PC-3 (cell line): ENCODE results near the gene PHACTR2. TPM values are rescaled to one million over a fixed set of nuclear protein-coding genes. Genes with fewer than 3 reads are reported as not detected.

ENCODE experiments used
- ATAC-seq: fragments of 200-7000 bp; cut with Tn5 transposase; 2 replicates; pipeline ENCODE4 v1.9.1; 2020; ENCODE audit warnings: mild to moderate bottlenecking, moderate library complexity
- BruUV-seq: library from RNA; stranded (reverse); fragments of 400-500 nt; replicated peaks from 2 replicates; lab custom pipeline; 2021; lab: Mats Ljungman, UMichigan
- CTCF ChIA-PET: fragments of 300-600 bp; sonication (Branson Sonifier 250); formaldehyde crosslinking; loops from one replicate; lab custom pipeline; 2022; ENCODE audit warnings: antibody characterized with exemption; lab: Charles Lee
- POLR2A ChIA-PET: fragments of 300-600 bp; sonication (Branson Sonifier 250); formaldehyde crosslinking; loops from one replicate; lab custom pipeline; 2022; ENCODE audit warnings: antibody characterized with exemption; ENCODE audit not compliant: unreplicated experiment; lab: Charles Lee
- DNase-seq: peaks from one replicate; pipeline ENCODE4 v3.0.0-alpha.2; 2015
- H2AFZ ChIP-seq: fragments of 300-600 bp; sonication (generic); 2 replicates; pipeline ENCODE4 v1.6.0; 2016; ENCODE audit warnings: antibody characterized with exemption, low read length
- H3F3A ChIP-seq: fragments of 300-600 bp; sonication (generic); one replicate; pipeline ENCODE4 v1.6.0; 2017; ENCODE audit warnings: antibody characterized with exemption, low read length, control low read depth, mild to moderate bottlenecking; ENCODE audit not compliant: unreplicated experiment
- H3K27ac ChIP-seq: fragments of 300-600 bp; sonication (generic); 2 replicates; pipeline ENCODE4 v1.5.1; 2016; ENCODE audit warnings: mild to moderate bottlenecking, low read length
- H3K27me3 ChIP-seq: fragments of 300-600 bp; sonication (generic); 2 replicates; pipeline ENCODE4 v1.6.1; 2016; ENCODE audit warnings: low read length, mixed read lengths
- H3K36me3 ChIP-seq: fragments of 300-600 bp; sonication (generic); 2 replicates; pipeline ENCODE4 v1.6.1; 2016; ENCODE audit warnings: low read depth, mixed run types, low read length, mixed read lengths
- H3K4me1 ChIP-seq: fragments of 300-600 bp; sonication (generic); 2 replicates; pipeline ENCODE4 v1.5.1; 2016; ENCODE audit warnings: low read length; ENCODE audit not compliant: insufficient read depth
- H3K4me2 ChIP-seq: fragments of 300-600 bp; sonication (generic); 2 replicates; pipeline ENCODE4 v1.6.0; 2016; ENCODE audit warnings: low read length
- H3K4me3 ChIP-seq: fragments of 300-600 bp; sonication (generic); 2 replicates; pipeline ENCODE4 v1.5.1; 2016; ENCODE audit warnings: mild to moderate bottlenecking, low read length, mixed read lengths
- H3K79me2 ChIP-seq: fragments of 300-600 bp; sonication (generic); 2 replicates; pipeline ENCODE4 v1.6.1; 2017; ENCODE audit warnings: low read length, mixed read lengths
- H3K9ac ChIP-seq: fragments of 300-600 bp; sonication (generic); 2 replicates; pipeline ENCODE4 v1.6.0; 2016; ENCODE audit warnings: mild to moderate bottlenecking, low read length
- H3K9me2 ChIP-seq: fragments of 300-600 bp; sonication (generic); replicated peaks from 2 replicates; pipeline ENCODE4 v1.6.1; 2016; ENCODE audit warnings: mixed run types, low read length, mixed read lengths
- H3K9me3 ChIP-seq: fragments of 300-600 bp; sonication (generic); 2 replicates; pipeline ENCODE4 v1.6.1; 2016; ENCODE audit warnings: low read length, mixed read lengths
- H4K20me1 ChIP-seq: fragments of 300-600 bp; sonication (generic); 2 replicates; pipeline ENCODE4 v1.6.1; 2016; ENCODE audit warnings: low read length, mixed read lengths
- EZH2 ChIP-seq: fragments of 300-600 bp; sonication (generic); IDR thresholded peaks from one replicate; pipeline ENCODE4 v1.6.1; 2017; ENCODE audit warnings: antibody characterized with exemption, mild to moderate bottlenecking, low read length; ENCODE audit not compliant: unreplicated experiment
- EZH2phosphoT487 ChIP-seq: fragments of 300-600 bp; sonication (generic); IDR thresholded peaks from 2 replicates; pipeline ENCODE4 v1.6.1; 2018; ENCODE audit warnings: mild to moderate bottlenecking, antibody characterized with exemption, low read length, borderline replicate concordance
- intact Hi-C: fragments of 100-400 bp; cut with micrococcal nuclease; formaldehyde crosslinking; loops from 2 replicates; pipeline ENCODE4 v1.9.0; 2023
- total RNA-seq: library from RNA; depleted of rRNA; stranded (reverse); fragments of >200 nt; gene quantifications from 2 replicates; pipeline ENCODE4 v1.2.3, GENCODE V29; 2014
- TF ChIP-seq, protein P1 (sequence below): fragments of 300-600 bp; sonication (generic); conservative IDR thresholded peaks from 2 replicates; pipeline ENCODE4 v1.5.1; 2017; ENCODE audit warnings: antibody characterized with exemption, low read depth, mild to moderate bottlenecking, low read length

PHACTR2 gene
- total RNA-seq, 1 experiment from 2014 or later = 19.4 TPM

DNA sequence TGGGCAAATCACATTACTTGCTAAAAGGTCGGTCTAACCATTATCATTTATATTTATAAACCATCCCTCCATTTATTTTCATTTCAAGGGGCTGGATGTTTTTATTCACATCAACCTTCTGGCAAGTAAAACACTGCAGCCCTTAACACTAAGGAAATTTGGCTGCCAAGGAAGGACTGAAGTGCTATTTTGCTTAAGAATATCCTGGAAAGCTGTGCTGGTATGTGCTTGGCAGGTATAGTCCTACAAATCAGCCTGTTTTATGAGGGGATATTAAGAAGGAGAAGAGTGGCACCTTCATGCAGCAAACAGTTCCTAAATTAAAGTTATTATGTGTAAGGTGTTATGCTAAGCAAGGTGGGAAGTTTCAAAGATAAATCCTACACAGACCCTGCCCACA, 9.8 kb downstream of the PHACTR2 start:
- H3K4me3 ChIP-seq = no peak overlapping the region
- H3F3A ChIP-seq = no peaks in the 10 kb centered on the region
- H3K9ac ChIP-seq = no peak overlapping the region
- TF ChIP-seq EZH2 (no peak), EZH2phosphoT487 (no peak)
- TF ChIP-seq, protein P1, sequence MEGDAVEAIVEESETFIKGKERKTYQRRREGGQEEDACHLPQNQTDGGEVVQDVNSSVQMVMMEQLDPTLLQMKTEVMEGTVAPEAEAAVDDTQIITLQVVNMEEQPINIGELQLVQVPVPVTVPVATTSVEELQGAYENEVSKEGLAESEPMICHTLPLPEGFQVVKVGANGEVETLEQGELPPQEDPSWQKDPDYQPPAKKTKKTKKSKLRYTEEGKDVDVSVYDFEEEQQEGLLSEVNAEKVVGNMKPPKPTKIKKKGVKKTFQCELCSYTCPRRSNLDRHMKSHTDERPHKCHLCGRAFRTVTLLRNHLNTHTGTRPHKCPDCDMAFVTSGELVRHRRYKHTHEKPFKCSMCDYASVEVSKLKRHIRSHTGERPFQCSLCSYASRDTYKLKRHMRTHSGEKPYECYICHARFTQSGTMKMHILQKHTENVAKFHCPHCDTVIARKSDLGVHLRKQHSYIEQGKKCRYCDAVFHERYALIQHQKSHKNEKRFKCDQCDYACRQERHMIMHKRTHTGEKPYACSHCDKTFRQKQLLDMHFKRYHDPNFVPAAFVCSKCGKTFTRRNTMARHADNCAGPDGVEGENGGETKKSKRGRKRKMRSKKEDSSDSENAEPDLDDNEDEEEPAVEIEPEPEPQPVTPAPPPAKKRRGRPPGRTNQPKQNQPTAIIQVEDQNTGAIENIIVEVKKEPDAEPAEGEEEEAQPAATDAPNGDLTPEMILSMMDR = no peak
- no peak overlapping the region for H3K4me2 ChIP-seq
- no peaks in the 10 kb centered on the region for H3K27me3 ChIP-seq
- peaks cover 11% of the 10 kb centered on the region for H3K4me1 ChIP-seq
- no peaks in the 10 kb centered on the region for H3K36me3 ChIP-seq
- H3K27ac ChIP-seq = no peak overlapping the region
- H3K9me2 ChIP-seq = no peaks in the 10 kb centered on the region
- DNase-seq (no peak), ATAC-seq (no peak)
- CTCF ChIA-PET = no interaction called here
- POLR2A ChIA-PET = no interaction called here
- H3K9me3 ChIP-seq = no peaks in the 10 kb centered on the region
- no peak overlapping the region for H2AFZ ChIP-seq
- H4K20me1 ChIP-seq = no peaks in the 10 kb centered on the region
- intact Hi-C loops = no loop called here
- no TSS peak for BruUV-seq
- H3K79me2 ChIP-seq = peaks cover 60% of the 10 kb centered on the region

DNA sequence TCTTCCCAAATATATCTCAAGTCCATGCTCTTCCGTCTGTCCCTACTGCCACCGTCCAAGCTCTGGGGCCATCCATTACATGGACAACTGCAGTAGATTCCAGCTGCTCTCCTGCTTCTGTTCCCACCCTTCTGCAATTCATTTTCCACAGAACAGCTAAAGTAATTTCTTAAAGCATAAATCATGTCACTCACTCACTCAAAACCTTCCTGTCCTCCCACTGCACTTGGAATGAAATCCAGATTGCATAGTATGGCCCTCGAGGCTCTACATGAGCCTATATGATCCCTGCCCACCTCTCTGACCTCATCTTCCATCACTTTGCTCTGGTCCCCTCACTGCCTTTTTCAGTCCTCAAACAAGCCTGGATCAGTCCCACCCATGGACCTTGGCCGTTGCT, 10.9 kb downstream of the PHACTR2 start:
- Histone ChIP-seq H3K9ac (no peak overlapping the region), H3K4me2 (no peak overlapping the region), H3K4me1 (peaks cover 11% of the 10 kb centered on the region), H3K4me3 (no peak overlapping the region), H3K9me2 (no peaks in the 10 kb centered on the region), H3K9me3 (no peaks in the 10 kb centered on the region), H3K79me2 (peaks cover 49% of the 10 kb centered on the region), H2AFZ (no peak overlapping the region), H3K27me3 (no peaks in the 10 kb centered on the region), H4K20me1 (no peaks in the 10 kb centered on the region), H3F3A (no peaks in the 10 kb centered on the region), H3K27ac (no peak overlapping the region), H3K36me3 (no peaks in the 10 kb centered on the region)
- CTCF ChIA-PET = no interaction called here
- intact Hi-C loops = no loop called here
- BruUV-seq = no TSS peak
- DNase-seq (no peak), ATAC-seq (no peak)
- POLR2A ChIA-PET = interaction anchor here (0.6 kb wide), 1 partner anchor 25 kb away, joined by 3 read pairs; no protein-coding TSS in a partner anchor
- no peak for TF ChIP-seq EZH2phosphoT487
- TF ChIP-seq, protein P1 = no peak
- TF ChIP-seq EZH2 = no peak

DNA sequence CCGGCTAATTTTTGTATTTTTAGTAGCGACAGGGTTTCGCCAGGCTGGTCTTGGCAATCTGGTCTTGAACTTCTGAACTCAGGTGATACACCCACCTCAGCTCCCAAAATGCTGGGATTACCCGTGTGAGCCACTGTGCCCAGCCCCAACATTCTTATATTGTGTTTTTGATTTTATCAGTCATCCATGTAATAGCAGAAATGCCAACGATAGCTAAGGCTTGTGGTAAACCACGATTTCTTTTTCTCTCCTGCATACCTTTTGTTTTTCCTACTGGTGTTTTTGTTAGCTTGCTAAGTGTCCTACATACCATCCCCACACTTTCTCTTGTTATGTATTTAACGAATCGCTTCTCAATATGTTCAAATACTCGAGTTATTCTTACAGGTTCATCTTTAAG, 12.1 kb downstream of the PHACTR2 start:
- Histone ChIP-seq H3K79me2 (peaks cover 37% of the 10 kb centered on the region), H3K4me2 (no peak overlapping the region), H2AFZ (no peak overlapping the region), H3F3A (no peaks in the 10 kb centered on the region), H3K4me3 (no peak overlapping the region), H3K9ac (no peak overlapping the region), H4K20me1 (no peaks in the 10 kb centered on the region), H3K27me3 (no peaks in the 10 kb centered on the region), H3K9me3 (no peaks in the 10 kb centered on the region), H3K27ac (no peak overlapping the region), H3K4me1 (peaks cover 19% of the 10 kb centered on the region), H3K9me2 (no peaks in the 10 kb centered on the region), H3K36me3 (no peaks in the 10 kb centered on the region)
- ChIA-PET POLR2A (no interaction called here), CTCF (no interaction called here)
- TF ChIP-seq EZH2phosphoT487 (no peak), EZH2 (no peak)
- TF ChIP-seq, protein P1 = no peak
- ATAC-seq = no peak
- intact Hi-C loops = no loop called here
- DNase-seq = peak; percentile 40
- BruUV-seq = no TSS peak
